SK-N-SH (cell line): ENCODE results near the gene TMEM184B. TPM values are rescaled to one million over a fixed set of nuclear protein-coding genes. Genes with fewer than 3 reads are reported as not detected.

Source experiments
- CTCF ChIA-PET: fragments of 300-600, 350-600 bp; formaldehyde crosslinking; extraction: SDS; loops from one replicate; lab custom pipeline; 2021; lab: Yijun Ruan, JAX
- POLR2A ChIA-PET: fragments of 350-600 bp; sonication (Branson Sonifier 250); formaldehyde crosslinking; extraction: SDS; loops from one replicate; lab custom pipeline; 2020; ENCODE audit warnings: antibody characterized with exemption, inconsistent platforms; lab: Yijun Ruan, JAX
- DNase-seq: peaks from one replicate; pipeline ENCODE4 v3.0.0; 2012
- H2AFZ ChIP-seq: fragments of 200-600 bp; sonication (generic); 2 replicates; pipeline ENCODE4 v1.8.1; 2016; ENCODE audit warnings: antibody characterized with exemption, mild to moderate bottlenecking, low read depth
- H3F3A ChIP-seq: fragments of 200-600 bp; sonication (generic); replicated peaks from 2 replicates; pipeline ENCODE3; 2016; ENCODE audit warnings: antibody characterized with exemption, mild to moderate bottlenecking; ENCODE audit not compliant: insufficient read depth
- H3K27ac ChIP-seq, 2 experiments: fragments of 200-500 bp in 1 of 2; fragments of 200-600 bp in 1 of 2; sonication (Bioruptor generic) in 1 of 2; sonication (generic), shearing (Covaris generic) in 1 of 2; 2 replicates each; pipeline versions ENCODE4 v1.5.1 to v1.6.1; 2014 to 2016; ENCODE audit warnings: low read depth in 2 of 2, inconsistent platforms in 1 of 2, low read length in 1 of 2, mild to moderate bottlenecking in 1 of 2, mixed read lengths in 1 of 2
- H3K27me3 ChIP-seq: fragments of 200-600 bp; sonication (generic), shearing (Covaris generic); 2 replicates; pipeline ENCODE4 v1.6.1; 2016; ENCODE audit warnings: mixed run types; ENCODE audit not compliant: insufficient read depth
- H3K36me3 ChIP-seq, 2 experiments: fragments of 200-500 bp in 1 of 2; fragments of 200-600 bp in 1 of 2; sonication (Bioruptor generic) in 1 of 2; sonication (generic) in 1 of 2; replicated peaks in 1 of 2; 2 replicates each; pipeline versions ENCODE3 to v1.5.1; 2014 to 2016; ENCODE audit warnings: low read length in 1 of 2, mild to moderate bottlenecking in 1 of 2; ENCODE audit not compliant: insufficient read depth in 2 of 2, control insufficient read depth in 1 of 2
- H3K4me1 ChIP-seq, 2 experiments: fragments of 200-500 bp in 1 of 2; fragments of 200-600 bp in 1 of 2; sonication (Bioruptor generic) in 1 of 2; sonication (generic), shearing (Covaris generic) in 1 of 2; 2 replicates each; pipeline versions ENCODE4 v1.5.1 to v1.6.1; 2014 to 2016; ENCODE audit warnings: low read depth in 1 of 2, low read length in 1 of 2, mixed run types in 1 of 2; ENCODE audit not compliant: insufficient read depth in 2 of 2, control insufficient read depth in 1 of 2
- H3K4me2 ChIP-seq: fragments of 200-600 bp; sonication (generic), shearing (Covaris generic); 2 replicates; pipeline ENCODE4 v1.6.1; 2017; ENCODE audit warnings: mixed run types
- H3K4me3 ChIP-seq, 2 experiments: fragments of 200-500 bp in 1 of 2; fragments of 200-600 bp in 1 of 2; sonication (Bioruptor generic) in 1 of 2; sonication (generic), shearing (Covaris generic) in 1 of 2; 2 replicates each; pipeline versions ENCODE4 v1.5.1 to v1.8.1; 2014 to 2016; ENCODE audit warnings: low read depth in 2 of 2, inconsistent platforms in 1 of 2, low read length in 1 of 2, mild to moderate bottlenecking in 1 of 2, mixed read lengths in 1 of 2, moderate library complexity in 1 of 2
- H3K79me2 ChIP-seq: fragments of 200-600 bp; sonication (generic); 2 replicates; pipeline ENCODE4 v1.8.1; 2017; ENCODE audit warnings: mild to moderate bottlenecking; ENCODE audit not compliant: insufficient read depth
- H3K9ac ChIP-seq: fragments of 200-600 bp; sonication (generic); 2 replicates; pipeline ENCODE4 v1.6.1; 2017; ENCODE audit warnings: mixed run types
- H3K9me2 ChIP-seq: fragments of 200-600 bp; sonication (generic); 2 replicates; pipeline ENCODE4 v1.6.1; 2017; ENCODE audit warnings: mixed run types
- H3K9me3 ChIP-seq: fragments of 200-600 bp; sonication (generic); 2 replicates; pipeline ENCODE4 v1.6.1; 2017; ENCODE audit warnings: mixed run types, mild to moderate bottlenecking, moderate library complexity
- H4K20me1 ChIP-seq: fragments of 200-600 bp; sonication (generic); 2 replicates; pipeline ENCODE4 v1.6.1; 2017; ENCODE audit warnings: mild to moderate bottlenecking, mixed run types; ENCODE audit not compliant: insufficient read depth
- CHD2 ChIP-seq: fragments of 150-350 bp; IDR thresholded peaks from 2 replicates; pipeline ENCODE4 v1.6.1; 2018; ENCODE audit warnings: low read length; ENCODE audit not compliant: partially characterized antibody
- EP300 ChIP-seq, 2 experiments: IDR thresholded peaks; 2 replicates each; pipeline versions ENCODE4 v1.4.0 to v1.6.1; 2012; ENCODE audit warnings: borderline replicate concordance in 1 of 2, low read depth in 1 of 2, low read length in 1 of 2
- EZH2phosphoT487 ChIP-seq: fragments of 200-600 bp; sonication (generic); IDR thresholded peaks from 2 replicates; pipeline ENCODE4 v1.6.1; 2017; ENCODE audit warnings: low read depth, mixed run types, mild to moderate bottlenecking, antibody characterized with exemption, moderate library complexity, borderline replicate concordance
- FOSL2 ChIP-seq: IDR thresholded peaks from 2 replicates; pipeline ENCODE4 v1.4.0; 2012; ENCODE audit warnings: low read depth, mild to moderate bottlenecking, moderate library complexity, borderline replicate concordance
- MEF2A ChIP-seq: IDR thresholded peaks from 2 replicates; pipeline ENCODE4 v1.4.0; 2012; ENCODE audit warnings: low read depth, borderline replicate concordance
- MXI1 ChIP-seq: IDR thresholded peaks from 2 replicates; pipeline ENCODE4 v1.6.1; 2012; ENCODE audit warnings: mild to moderate bottlenecking, low read depth, low read length, improper control_type of control experiment
- NFIC ChIP-seq: IDR thresholded peaks from 2 replicates; pipeline ENCODE4 v1.4.0; 2012; ENCODE audit warnings: borderline replicate concordance
- NRF1 ChIP-seq: IDR thresholded peaks from 2 replicates; pipeline ENCODE4 v1.6.1; 2012; ENCODE audit warnings: low read depth, mild to moderate bottlenecking, low read length
- POLR2AphosphoS5 ChIP-seq: IDR thresholded peaks from 2 replicates; pipeline ENCODE4 v1.6.1; 2012; ENCODE audit warnings: low read depth, low read length
- RAD21 ChIP-seq: IDR thresholded peaks from 2 replicates; pipeline ENCODE4 v1.6.1; 2012; ENCODE audit warnings: mild to moderate bottlenecking, low read length
- RXRA ChIP-seq: IDR thresholded peaks from 2 replicates; pipeline ENCODE4 v1.4.0; 2012; ENCODE audit warnings: low read depth, mild to moderate bottlenecking, borderline replicate concordance
- SIN3A ChIP-seq: IDR thresholded peaks from 2 replicates; pipeline ENCODE4 v1.6.1; 2012; ENCODE audit warnings: low read depth, mild to moderate bottlenecking, low read length, moderate library complexity, borderline replicate concordance
- YY1 ChIP-seq: IDR thresholded peaks from 2 replicates; pipeline ENCODE4 v1.4.0; 2012; ENCODE audit warnings: low read depth, mild to moderate bottlenecking
- WGBS: methylation state at CpG from one replicate; pipeline ENCODE4 v1.1.6; 2017; ENCODE audit warnings: low lambda C conversion rate; 5-methylcytosine and 5-hydroxymethylcytosine counted together
- polyA plus RNA-seq, 3 experiments: library from polyadenylated mRNA; depleted of rRNA; stranded (reverse); fragments of >200 nt; gene quantifications; 2 replicates each; pipeline ENCODE4 v1.2.3, GENCODE V29; 2012
- TF ChIP-seq, protein P1 (sequence below): IDR thresholded peaks from 2 replicates; pipeline ENCODE4 v1.4.0; 2012; ENCODE audit warnings: low read depth, borderline replicate concordance
- TF ChIP-seq, protein P2 (sequence below): fragments of 150-350 bp; IDR thresholded peaks from 2 replicates; pipeline ENCODE4 v1.6.1; 2017; ENCODE audit warnings: antibody characterized with exemption, low read length, low read depth, borderline replicate concordance

The TMEM184B gene
- polyA plus RNA-seq, 1 of the 3 experiments (the other 2 are of a cell fraction), result 25.3 TPM

- no peaks in the 10 kb centered on the region for H3K9me2 ChIP-seq
- H2AFZ ChIP-seq, result no peak overlapping the region
- H3K27me3 ChIP-seq, result no peaks in the 10 kb centered on the region
- H3K27ac ChIP-seq, result no peak overlapping the region
- no peaks in the 10 kb centered on the region for H3K36me3 ChIP-seq
- ChIA-PET POLR2A (no interaction called here), CTCF (no interaction called here)
- H3K4me1 ChIP-seq, result peaks cover 0 to 8% of the 10 kb centered on the region in 2 experiments; a peak in 1 of 4 replicates
- no peak overlapping the region for H3K4me2 ChIP-seq
- no peak for DNase-seq
- no peaks in the 10 kb centered on the region for H3K9me3 ChIP-seq
- H3F3A ChIP-seq, result no peaks in the 10 kb centered on the region
- peaks cover 21% of the 10 kb centered on the region for H4K20me1 ChIP-seq
- 100% methylated on average over 2 of the region's 7 CpGs for WGBS
- H3K9ac ChIP-seq, result no peak overlapping the region
- no peak overlapping the region for H3K4me3 ChIP-seq
- TF ChIP-seq, protein P1, sequence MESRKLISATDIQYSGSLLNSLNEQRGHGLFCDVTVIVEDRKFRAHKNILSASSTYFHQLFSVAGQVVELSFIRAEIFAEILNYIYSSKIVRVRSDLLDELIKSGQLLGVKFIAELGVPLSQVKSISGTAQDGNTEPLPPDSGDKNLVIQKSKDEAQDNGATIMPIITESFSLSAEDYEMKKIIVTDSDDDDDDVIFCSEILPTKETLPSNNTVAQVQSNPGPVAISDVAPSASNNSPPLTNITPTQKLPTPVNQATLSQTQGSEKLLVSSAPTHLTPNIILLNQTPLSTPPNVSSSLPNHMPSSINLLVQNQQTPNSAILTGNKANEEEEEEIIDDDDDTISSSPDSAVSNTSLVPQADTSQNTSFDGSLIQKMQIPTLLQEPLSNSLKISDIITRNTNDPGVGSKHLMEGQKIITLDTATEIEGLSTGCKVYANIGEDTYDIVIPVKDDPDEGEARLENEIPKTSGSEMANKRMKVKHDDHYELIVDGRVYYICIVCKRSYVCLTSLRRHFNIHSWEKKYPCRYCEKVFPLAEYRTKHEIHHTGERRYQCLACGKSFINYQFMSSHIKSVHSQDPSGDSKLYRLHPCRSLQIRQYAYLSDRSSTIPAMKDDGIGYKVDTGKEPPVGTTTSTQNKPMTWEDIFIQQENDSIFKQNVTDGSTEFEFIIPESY, result no peak
- TF ChIP-seq MEF2A (no peak), YY1 (no peak), NFIC (no peak), MXI1 (no peak), RAD21 (no peak), SIN3A (no peak), NRF1 (no peak), FOSL2 (no peak), EZH2phosphoT487 (no peak), CHD2 (no peak), POLR2AphosphoS5 (no peak), EP300 (IDR thresholded peaks at IDR 0.05; ENCODE audit: borderline replicate concordance in 1 of 2, low read depth in 1 of 2, low read length in 1 of 2) (no peak), RXRA (no peak)
- TF ChIP-seq, protein P2, sequence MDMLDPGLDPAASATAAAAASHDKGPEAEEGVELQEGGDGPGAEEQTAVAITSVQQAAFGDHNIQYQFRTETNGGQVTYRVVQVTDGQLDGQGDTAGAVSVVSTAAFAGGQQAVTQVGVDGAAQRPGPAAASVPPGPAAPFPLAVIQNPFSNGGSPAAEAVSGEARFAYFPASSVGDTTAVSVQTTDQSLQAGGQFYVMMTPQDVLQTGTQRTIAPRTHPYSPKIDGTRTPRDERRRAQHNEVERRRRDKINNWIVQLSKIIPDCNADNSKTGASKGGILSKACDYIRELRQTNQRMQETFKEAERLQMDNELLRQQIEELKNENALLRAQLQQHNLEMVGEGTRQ, result no peak
- peaks cover 64% of the 10 kb centered on the region for H3K79me2 ChIP-seq
Measured at GRCh38 chr22:38207898-38208432, 64.8 kb downstream of the TMEM184B start.
